ENCODE measurements around the gene APAF1.

- no peak for TF ChIP-seq CTCF (IDR thresholded peaks at IDR 0.05)
- no peak for TF ChIP-seq POLR2A (IDR thresholded peaks at IDR 0.05)
Observed at GRCh38 chr12:98741556-98742265, 96.6 kb downstream of the APAF1 start.
